Neural crest cell (in vitro differentiated cells): ENCODE results near the gene MYH9. TPM values are rescaled to one million over a fixed set of nuclear protein-coding genes. Genes with fewer than 3 reads are reported as not detected.
"Not testable (repeated sequence)": the region's sequence is repeated elsewhere in the genome, so short reads cannot be mapped to it uniquely, and the experiment has no call there.

Experiments
- DNase-seq: peaks from one replicate; pipeline ENCODE4 v3.0.0; 2021; ENCODE audit warnings: low read depth, mixed read lengths, low spot score
- H3K27ac Mint-ChIP-seq: one replicate; pipeline ENCODE4 v1.8.0; 2021; ENCODE audit warnings: mild to moderate bottlenecking, mixed read lengths; ENCODE audit not compliant: unreplicated experiment
- H3K27me3 Mint-ChIP-seq: 2 replicates; pipeline ENCODE4 v1.8.0; 2021; ENCODE audit warnings: low read depth, mild to moderate bottlenecking, mixed read lengths
- H3K36me3 Mint-ChIP-seq: 2 replicates; pipeline ENCODE4 v1.8.0; 2021; ENCODE audit warnings: low read depth, mild to moderate bottlenecking, mixed read lengths
- H3K4me1 Mint-ChIP-seq: 2 replicates; pipeline ENCODE4 v1.8.0; 2021; ENCODE audit warnings: mixed read lengths
- H3K4me3 Mint-ChIP-seq: one replicate; pipeline ENCODE4 v1.8.0; 2021; ENCODE audit warnings: mild to moderate bottlenecking, mixed read lengths
- H3K9me3 Mint-ChIP-seq: 2 replicates; pipeline ENCODE4 v1.8.0; 2021; ENCODE audit warnings: mixed read lengths
- CTCF ChIP-seq: fragments of 200-600 bp; sonication (generic); conservative IDR thresholded peaks from 2 replicates; pipeline ENCODE4 v1.5.0; 2021; ENCODE audit warnings: antibody characterized with exemption, mild to moderate bottlenecking
- total RNA-seq: library from RNA; stranded (reverse); gene quantifications from 2 replicates; pipeline ENCODE4 v1.2.1, GENCODE V29; 2021

The MYH9 gene
- total RNA-seq, 1 donor from 2014 or later: 160 TPM

- Mint-ChIP-seq H3K4me3 (no peak overlapping the region), H3K4me1 (peaks cover 41% of the 10 kb centered on the region), H3K36me3 (peaks cover 4% of the 10 kb centered on the region), H3K27me3 (no peaks in the 10 kb centered on the region), H3K9me3 (no peaks in the 10 kb centered on the region), H3K27ac (no peak overlapping the region)
- no peak for TF ChIP-seq CTCF
- DNase-seq: no peak
These were observed 131.3 kb downstream of the MYH9 start for GRCh38 chr22:36256478-36256877.

GRCh38 chr22:36255572-36255971 is 132.2 kb downstream of the MYH9 start:
- not testable (repeated sequence) for H3K36me3 Mint-ChIP-seq, H3K27ac Mint-ChIP-seq, H3K4me3 Mint-ChIP-seq, H3K9me3 Mint-ChIP-seq, DNase-seq, H3K27me3 Mint-ChIP-seq
- H3K4me1 Mint-ChIP-seq: peaks cover 33% of the 10 kb centered on the region

- DNase-seq: no peak
- no peak overlapping the region for H3K4me3 Mint-ChIP-seq
- no peaks in the 10 kb centered on the region for H3K27me3 Mint-ChIP-seq
- H3K36me3 Mint-ChIP-seq: peaks cover 7% of the 10 kb centered on the region
- peaks cover 16% of the 10 kb centered on the region for H3K4me1 Mint-ChIP-seq
- no peak overlapping the region for H3K27ac Mint-ChIP-seq
- TF ChIP-seq CTCF: no peak
- H3K9me3 Mint-ChIP-seq: peaks cover 6% of the 10 kb centered on the region
These were observed 134.0 kb downstream of the MYH9 start for GRCh38 chr22:36253523-36254490.

GRCh38 chr22:36252754-36253522 is 134.8 kb downstream of the MYH9 start, which contains the start of gene APOL1:
Gene APOL1, plus strand, starts transcription at chr22:36253133. Its CDS starts 1,823 bp downstream, at chr22:36254956.
- peaks cover 8% of the 10 kb centered on the region for H3K4me1 Mint-ChIP-seq
- H3K36me3 Mint-ChIP-seq: peaks cover 12% of the 10 kb centered on the region

GRCh38 chr22:36251979-36252608 is 135.7 kb downstream of the MYH9 start:
- not testable (repeated sequence) for H3K27ac Mint-ChIP-seq, H3K27me3 Mint-ChIP-seq, H3K4me1 Mint-ChIP-seq, DNase-seq, H3K4me3 Mint-ChIP-seq
- peaks cover 13% of the 10 kb centered on the region for H3K9me3 Mint-ChIP-seq
- H3K36me3 Mint-ChIP-seq: peaks cover 12% of the 10 kb centered on the region

More at GRCh38 chr22:36252754-36253522, 134.8 kb downstream of the MYH9 start, which contains the start of gene APOL1:
- Mint-ChIP-seq H3K9me3 (peaks cover 11% of the 10 kb centered on the region), H3K4me3 (no peak within 1 kb of the TSS), H3K27ac (no peak within 1 kb of the TSS), H3K27me3 (no peaks in the 10 kb centered on the region)
- no peak for TF ChIP-seq CTCF
- DNase-seq: no peak

- not testable (repeated sequence) for H3K4me3 Mint-ChIP-seq, H3K4me1 Mint-ChIP-seq, H3K27me3 Mint-ChIP-seq, DNase-seq, H3K27ac Mint-ChIP-seq
- Mint-ChIP-seq H3K36me3 (peaks cover 12% of the 10 kb centered on the region), H3K9me3 (peaks cover 13% of the 10 kb centered on the region)
These were observed 137.3 kb downstream of the MYH9 start for GRCh38 chr22:36250292-36250960.
